Activated T-helper 17 cell treated with anti-CD3 and anti-CD28 coated beads, Interleukin-2, amount 50 U/mL, for 72 hours (primary cell): ENCODE measurements around the gene COL5A3. TPM values are rescaled to one million over a fixed set of nuclear protein-coding genes. Genes with fewer than 3 reads are reported as not detected.
"Not testable (repeated sequence)": the region's sequence is repeated elsewhere in the genome, so short reads cannot be mapped to it uniquely, and the experiment has no call there.

Experiments used
- ATAC-seq: fragments of 150-1000 bp; cut with Tn5 transposase; replicated peaks from 2 replicates; pipeline ENCODE4 v1.10.0; 2021; ENCODE audit warnings: mild to moderate bottlenecking, moderate library complexity
- H3K27ac Mint-ChIP-seq: one replicate; pipeline ENCODE4 v1.8.0; 2022; ENCODE audit warnings: mixed read lengths
- H3K27me3 Mint-ChIP-seq: one replicate; pipeline ENCODE4 v1.8.0; 2022; ENCODE audit warnings: mixed read lengths
- H3K36me3 Mint-ChIP-seq: one replicate; pipeline ENCODE4 v1.8.0; 2022; ENCODE audit warnings: low read depth, mild to moderate bottlenecking, mixed read lengths
- H3K4me1 Mint-ChIP-seq: one replicate; pipeline ENCODE4 v1.8.0; 2022; ENCODE audit warnings: mixed read lengths
- H3K4me3 Mint-ChIP-seq: one replicate; pipeline ENCODE4 v1.8.0; 2022; ENCODE audit warnings: mild to moderate bottlenecking, mixed read lengths
- H3K9me3 Mint-ChIP-seq: one replicate; pipeline ENCODE4 v1.8.0; 2022; ENCODE audit warnings: mixed read lengths
- total RNA-seq, 2 donors: library from RNA; stranded (reverse); gene quantifications; one replicate each; pipeline ENCODE4 v1.2.3, GENCODE V29; 2022

The COL5A3 gene
- total RNA-seq, 2 donors from 2014 or later, result 6.1 to 32.1 TPM

- Mint-ChIP-seq H3K36me3 (no peaks in the 10 kb centered on the region), H3K27me3 (peaks cover 11% of the 10 kb centered on the region), H3K4me1 (no peaks in the 10 kb centered on the region), H3K27ac (no peak overlapping the region), H3K9me3 (no peaks in the 10 kb centered on the region), H3K4me3 (no peak overlapping the region)
- no peak for ATAC-seq
Observed at GRCh38 chr19:9923440-9923839, 86.9 kb downstream of the COL5A3 start.

GRCh38 chr19:9922782-9923379, 87.4 kb downstream of the COL5A3 start:
- H3K4me1 Mint-ChIP-seq, result not testable (repeated sequence)
- H3K27me3 Mint-ChIP-seq, result peaks cover 12% of the 10 kb centered on the region

GRCh38 chr19:9917321-9917720, 93.0 kb downstream of the COL5A3 start:
- no peak overlapping the region for H3K4me3 Mint-ChIP-seq
- no peaks in the 10 kb centered on the region for H3K36me3 Mint-ChIP-seq
- H3K9me3 Mint-ChIP-seq, result no peaks in the 10 kb centered on the region
- ATAC-seq, result no peak
- H3K27ac Mint-ChIP-seq, result no peak overlapping the region
- no peaks in the 10 kb centered on the region for H3K4me1 Mint-ChIP-seq
- H3K27me3 Mint-ChIP-seq, result peaks cover 20% of the 10 kb centered on the region

More at GRCh38 chr19:9922782-9923379, 87.4 kb downstream of the COL5A3 start:
- not testable (repeated sequence) for H3K27ac Mint-ChIP-seq, ATAC-seq, H3K4me3 Mint-ChIP-seq, H3K36me3 Mint-ChIP-seq, H3K9me3 Mint-ChIP-seq

GRCh38 chr19:9916719-9917118, 93.6 kb downstream of the COL5A3 start:
- peaks cover 20% of the 10 kb centered on the region for H3K27me3 Mint-ChIP-seq
- no peaks in the 10 kb centered on the region for H3K4me1 Mint-ChIP-seq
- no peaks in the 10 kb centered on the region for H3K36me3 Mint-ChIP-seq
- no peak overlapping the region for H3K27ac Mint-ChIP-seq
- no peaks in the 10 kb centered on the region for H3K9me3 Mint-ChIP-seq
- H3K4me3 Mint-ChIP-seq, result no peak overlapping the region
- ATAC-seq, result no peak

GRCh38 chr19:9914315-9915207, 95.7 kb downstream of the COL5A3 start:
- no peaks in the 10 kb centered on the region for H3K4me1 Mint-ChIP-seq
- H3K4me3 Mint-ChIP-seq, result peak overlapping the region; percentile 44
- no peaks in the 10 kb centered on the region for H3K9me3 Mint-ChIP-seq
- no peak overlapping the region for H3K27ac Mint-ChIP-seq
- no peaks in the 10 kb centered on the region for H3K36me3 Mint-ChIP-seq
- ATAC-seq, result peak; percentile 98
- H3K27me3 Mint-ChIP-seq, result peaks cover 18% of the 10 kb centered on the region

- no peaks in the 10 kb centered on the region for H3K36me3 Mint-ChIP-seq
- H3K27ac Mint-ChIP-seq, result no peak overlapping the region
- no peak for ATAC-seq
- H3K9me3 Mint-ChIP-seq, result no peaks in the 10 kb centered on the region
- H3K27me3 Mint-ChIP-seq, result peaks cover 19% of the 10 kb centered on the region
- H3K4me3 Mint-ChIP-seq, result peak overlapping the region; percentile 44
- no peaks in the 10 kb centered on the region for H3K4me1 Mint-ChIP-seq
Observed at GRCh38 chr19:9914001-9914314, 96.3 kb downstream of the COL5A3 start.

GRCh38 chr19:9913237-9914000, 96.9 kb downstream of the COL5A3 start:
- Mint-ChIP-seq H3K4me3 (no peak overlapping the region), H3K4me1 (no peaks in the 10 kb centered on the region), H3K9me3 (no peaks in the 10 kb centered on the region), H3K27ac (no peak overlapping the region), H3K36me3 (no peaks in the 10 kb centered on the region), H3K27me3 (peaks cover 15% of the 10 kb centered on the region)
- ATAC-seq, result no peak

- no peak for ATAC-seq
- H3K9me3 Mint-ChIP-seq, result no peaks in the 10 kb centered on the region
- no peak overlapping the region for H3K27ac Mint-ChIP-seq
- no peak overlapping the region for H3K4me3 Mint-ChIP-seq
- H3K27me3 Mint-ChIP-seq, result peaks cover 13% of the 10 kb centered on the region
- H3K4me1 Mint-ChIP-seq, result no peaks in the 10 kb centered on the region
- H3K36me3 Mint-ChIP-seq, result no peaks in the 10 kb centered on the region
Observed at GRCh38 chr19:9912551-9913236, 97.6 kb downstream of the COL5A3 start.

GRCh38 chr19:9911524-9912185, 98.6 kb downstream of the COL5A3 start:
- peaks cover 5% of the 10 kb centered on the region for H3K27me3 Mint-ChIP-seq
- H3K9me3 Mint-ChIP-seq, result no peaks in the 10 kb centered on the region
- no peaks in the 10 kb centered on the region for H3K36me3 Mint-ChIP-seq
- no peaks in the 10 kb centered on the region for H3K4me1 Mint-ChIP-seq
- no peak overlapping the region for H3K27ac Mint-ChIP-seq
- H3K4me3 Mint-ChIP-seq, result no peak overlapping the region
- no peak for ATAC-seq

- H3K27me3 Mint-ChIP-seq, result peaks cover 3% of the 10 kb centered on the region
- H3K36me3 Mint-ChIP-seq, result no peaks in the 10 kb centered on the region
- no peaks in the 10 kb centered on the region for H3K4me1 Mint-ChIP-seq
- ATAC-seq, result no peak
- no peak overlapping the region for H3K4me3 Mint-ChIP-seq
- H3K9me3 Mint-ChIP-seq, result no peaks in the 10 kb centered on the region
- H3K27ac Mint-ChIP-seq, result no peak overlapping the region
Observed at GRCh38 chr19:9910625-9911024, 99.7 kb downstream of the COL5A3 start.

Other genes with a start within 250 kb of the COL5A3 start
- 1 to 10 TPM; 3.8 to 8.4 TPM for gene ZNF846, start 241.8 kb downstream of the COL5A3 start, total RNA-seq
- 10 to 100 TPM; 23.6 to 27.2 TPM for gene FBXL12, start 191.4 kb downstream of the COL5A3 start, total RNA-seq
- gene UBL5, start 182.6 kb downstream of the COL5A3 start, total RNA-seq, result 100 to 1,000 TPM; 247 to 395 TPM
- gene PIN1, start 175.2 kb downstream of the COL5A3 start, total RNA-seq, result 10 to 100 TPM; 62.0 to 93.1 TPM
- gene OLFM2, start 74.0 kb downstream of the COL5A3 start, total RNA-seq, result 1 to 10 TPM; 1.6 to 7.4 TPM
- under 1 TPM in 1 of 2 donors, not detected in 1; 0.26 TPM for gene RDH8, start 3.0 kb upstream of the COL5A3 start, total RNA-seq
- 10 to 100 TPM; 52.5 to 65.0 TPM for gene SHFL, start 75.8 kb upstream of the COL5A3 start, total RNA-seq
- gene ANGPTL6, start 92.2 kb upstream of the COL5A3 start, total RNA-seq, result 10 to 100 TPM in 1 of 2 donors, 1 to 10 TPM in 1; 5.7 to 47.0 TPM
- gene PPAN, start 95.9 kb upstream of the COL5A3 start, total RNA-seq, result 100 to 1,000 TPM; 205 to 372 TPM
- gene P2RY11, start 101.2 kb upstream of the COL5A3 start, total RNA-seq, result 100 to 1,000 TPM; 114 to 237 TPM
- gene EIF3G, start 109.4 kb upstream of the COL5A3 start, total RNA-seq, result 100 to 1,000 TPM; 174 to 235 TPM
- 100 to 1,000 TPM; 300 to 434 TPM for gene DNMT1, start 184.4 kb upstream of the COL5A3 start, total RNA-seq
- 10 to 100 TPM in 1 of 2 donors, 1 to 10 TPM in 1; 7.9 to 17.1 TPM for gene S1PR2, start 220.8 kb upstream of the COL5A3 start, total RNA-seq
- 100 to 1,000 TPM in 1 of 2 donors, 10 to 100 TPM in 1; 61.1 to 142 TPM for gene MRPL4, start 241.7 kb upstream of the COL5A3 start, total RNA-seq